HepG2 (cell line): ENCODE data around the gene ZNF207. TPM values are rescaled to one million over a fixed set of nuclear protein-coding genes. Genes with fewer than 3 reads are reported as not detected.

Experiments
- ATAC-seq: fragments of 200-7000 bp; cut with Tn5 transposase; 3 replicates; pipeline ENCODE4 v1.9.1; 2020; ENCODE audit warnings: mild to moderate bottlenecking, moderate library complexity
- BruUV-seq: library from RNA; stranded (reverse); fragments of 400-500 nt; replicated peaks from 2 replicates; lab custom pipeline; 2021; lab: Mats Ljungman, UMichigan
- CTCF ChIA-PET: fragments of 300-600 bp; formaldehyde crosslinking; extraction: SDS; loops from one replicate; lab custom pipeline; 2021; ENCODE audit warnings: low total read pairs, inconsistent platforms, low intra/inter-chr PET ratio; lab: Yijun Ruan, JAX
- POLR2A ChIA-PET: fragments of 350-600 bp; sonication (Branson Sonifier 250); formaldehyde crosslinking; loops from one replicate; lab custom pipeline; 2020; ENCODE audit warnings: antibody characterized with exemption, inconsistent platforms; lab: Yijun Ruan, JAX
- DNase-seq: peaks from one replicate; pipeline ENCODE4 v3.0.0-alpha.2; 2015; ENCODE audit warnings: low spot score
- FAIRE-seq: peaks from 3 replicates; lab custom pipeline; 2011; peaks lifted over from hg19 to GRCh38; lab: Jason Lieb, UNC
- H2AFZ ChIP-seq: one replicate; pipeline ENCODE4 v1.6.1; 2011; ENCODE audit warnings: low read length, inconsistent platforms
- H3K27ac ChIP-seq: fragments of 300-600 bp; 3 replicates; pipeline ENCODE4 v1.8.0; 2011; ENCODE audit warnings: mixed run types, mild to moderate bottlenecking, mixed read lengths, low read length, inconsistent platforms; ENCODE audit not compliant: insufficient read depth; ENCODE audit errors: extremely low read length
- H3K27me3 ChIP-seq, 2 experiments: fragments of 200-600 bp in 1 of 2; 2 replicates in 1 of 2; 3 replicates in 1 of 2; pipeline versions ENCODE4 v1.6.0 to v1.8.0; 2011; ENCODE audit warnings: low read length in 2 of 2, mild to moderate bottlenecking in 2 of 2, moderate library complexity in 2 of 2, inconsistent platforms in 1 of 2; ENCODE audit not compliant: insufficient read depth in 2 of 2, control insufficient read depth in 1 of 2
- H3K36me3 ChIP-seq, 2 experiments: fragments of 200-600 bp in 1 of 2; replicated peaks in 1 of 2; 2 replicates in 1 of 2; 3 replicates in 1 of 2; pipeline versions ENCODE4 v1.5.1 to v1.8.0; 2011; ENCODE audit warnings: low read length in 2 of 2, inconsistent platforms in 1 of 2; ENCODE audit not compliant: insufficient read depth in 2 of 2, control insufficient read depth in 1 of 2
- H3K4me1 ChIP-seq: 2 replicates; pipeline ENCODE4 v1.5.1; 2012; ENCODE audit warnings: low read length, inconsistent platforms; ENCODE audit not compliant: insufficient read depth
- H3K4me2 ChIP-seq: 2 replicates; pipeline ENCODE4 v1.6.0; 2011; ENCODE audit warnings: low read depth, low read length, inconsistent platforms
- H3K4me3 ChIP-seq, 3 experiments: fragments of 200-600 bp in 1 of 3; sonication (generic), shearing (Covaris generic) in 1 of 3; replicated peaks in 1 of 3; 2 replicates each; pipeline ENCODE4 v1.5.1; 2011 to 2016; ENCODE audit warnings: low read length in 3 of 3, inconsistent platforms in 2 of 3, low read depth in 2 of 3, mild to moderate bottlenecking in 2 of 3, control low read depth in 1 of 3, mixed read lengths in 1 of 3; ENCODE audit not compliant: insufficient read depth in 1 of 3
- H3K79me2 ChIP-seq: one replicate; pipeline ENCODE4 v1.6.1; 2011; ENCODE audit warnings: low read length, inconsistent platforms; ENCODE audit not compliant: insufficient read depth
- H3K9ac ChIP-seq: 2 replicates; pipeline ENCODE4 v1.6.0; 2011; ENCODE audit warnings: mild to moderate bottlenecking, low read depth, low read length, inconsistent platforms; ENCODE audit not compliant: insufficient read depth
- H3K9me3 ChIP-seq: 2 replicates; pipeline ENCODE4 v1.5.1; 2012; ENCODE audit warnings: mild to moderate bottlenecking, low read length
- H4K20me1 ChIP-seq: 2 replicates; pipeline ENCODE4 v1.6.0; 2011; ENCODE audit warnings: inconsistent platforms, mild to moderate bottlenecking, low read length, moderate library complexity; ENCODE audit not compliant: insufficient read depth
- RBM22 ChIP-seq: fragments of 200-400 bp; formaldehyde crosslinking; optimal IDR thresholded peaks from 2 replicates; pipeline ENCODE3; 2017; ENCODE audit warnings: mild to moderate bottlenecking, low read length, moderate library complexity
- WGBS: methylation state at CpG from one replicate; pipeline ENCODE4 v1.1.6; 2017; ENCODE audit warnings: low lambda C conversion rate; 5-methylcytosine and 5-hydroxymethylcytosine counted together
- in situ Hi-C: cut with HindIII; loops from 2 replicates; pipeline ENCODE4 v1.10.0; 2017; ENCODE audit warnings: low pct_unique_long_range_greater_than_20kb; ENCODE audit not compliant: extremely low pct_ligation_motif_present
- intact Hi-C: fragments of 100-400 bp; cut with micrococcal nuclease; formaldehyde crosslinking; loops from one replicate; pipeline ENCODE4 v1.10.0; 2022; ENCODE audit not compliant: unreplicated experiment
- polyA plus RNA-seq, 8 experiments: library from polyadenylated mRNA; depleted of rRNA in 3 of 8; stranded (reverse) in 7 of 8; unstranded in 1 of 8; fragments of >200 nt; fragmentation: Illumina TruSeq in 4 of 8; extraction: Trizol in 4 of 8; gene quantifications; 2 replicates each; pipeline versions ENCODE4 v1.2.1 to v1.2.3, GENCODE V29; 2011 to 2016; ENCODE audit warnings: low read depth in 4 of 8, missing spikeins in 1 of 8, mixed read lengths in 1 of 8; ENCODE audit not compliant: insufficient read depth in 1 of 8
- total RNA-seq, 5 experiments: library from RNA; depleted of rRNA; stranded (reverse); fragments of >200 nt; fragmentation: Illumina TruSeq; extraction: Trizol; gene quantifications; 2 replicates each; pipeline ENCODE4 v1.2.3, GENCODE V29; 2016; ENCODE audit warnings: low read depth in 1 of 5
- TF ChIP-seq, protein P1 (sequence below): sonication (generic); formaldehyde crosslinking; IDR thresholded peaks from 2 replicates; pipeline ENCODE4 v1.9.0; 2021; ENCODE audit warnings: mild to moderate bottlenecking, missing genetic modification reagents

Gene ZNF207
- total and polyA plus RNA-seq, 2 of the 13 experiments (the other 11 are each of a cell fraction or from before 2014, with no cell fraction given) = 150 to 164 TPM

DNA sequence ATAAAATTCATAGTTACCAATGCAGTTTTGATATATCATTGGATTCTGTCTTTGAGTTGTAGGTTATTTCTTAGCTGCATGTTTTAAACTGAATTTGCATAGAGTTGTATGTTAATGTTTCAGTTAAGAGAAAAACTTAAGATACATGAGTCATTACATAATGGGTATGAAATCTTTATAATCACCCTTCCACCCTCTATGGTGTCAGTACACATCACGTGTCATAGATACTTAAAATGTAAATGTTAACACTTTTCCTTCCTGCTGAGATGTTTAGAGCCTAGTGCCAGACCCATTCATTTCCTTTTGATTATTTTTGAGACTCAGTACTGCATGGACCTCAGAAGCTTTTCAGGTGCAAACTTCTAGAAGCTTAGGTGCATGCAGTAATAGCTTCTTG lies 20.5 kb downstream of the ZNF207 start:
- no peak overlapping the region for H3K27ac ChIP-seq
- H4K20me1 ChIP-seq = peaks cover 16% of the 10 kb centered on the region
- ChIA-PET CTCF (no interaction called here), POLR2A (interaction anchor here (1.5 kb wide), 1 partner anchor 19 kb away, joined by 4 read pairs; no protein-coding TSS in a partner anchor)
- no peaks in the 10 kb centered on the region for H3K9me3 ChIP-seq
- no peaks in the 10 kb centered on the region for H3K27me3 ChIP-seq
- intact Hi-C loops (no loop called here), in situ Hi-C loops (no loop called here)
- DNase-seq (no peak), FAIRE-seq (no peak), ATAC-seq (no peak)
- H3K4me3 ChIP-seq = no peak overlapping the region
- BruUV-seq = no TSS peak
- WGBS = 97% methylated on average over 1 of the region's 1 CpG
- peaks cover 18 to 88% of the 10 kb centered on the region in 2 experiments for H3K36me3 ChIP-seq
- H3K4me1 ChIP-seq = no peaks in the 10 kb centered on the region
- no peak overlapping the region for H3K4me2 ChIP-seq
- H3K9ac ChIP-seq = no peak overlapping the region
- peak; percentile 45 for TF ChIP-seq RBM22
- TF ChIP-seq, protein P1, sequence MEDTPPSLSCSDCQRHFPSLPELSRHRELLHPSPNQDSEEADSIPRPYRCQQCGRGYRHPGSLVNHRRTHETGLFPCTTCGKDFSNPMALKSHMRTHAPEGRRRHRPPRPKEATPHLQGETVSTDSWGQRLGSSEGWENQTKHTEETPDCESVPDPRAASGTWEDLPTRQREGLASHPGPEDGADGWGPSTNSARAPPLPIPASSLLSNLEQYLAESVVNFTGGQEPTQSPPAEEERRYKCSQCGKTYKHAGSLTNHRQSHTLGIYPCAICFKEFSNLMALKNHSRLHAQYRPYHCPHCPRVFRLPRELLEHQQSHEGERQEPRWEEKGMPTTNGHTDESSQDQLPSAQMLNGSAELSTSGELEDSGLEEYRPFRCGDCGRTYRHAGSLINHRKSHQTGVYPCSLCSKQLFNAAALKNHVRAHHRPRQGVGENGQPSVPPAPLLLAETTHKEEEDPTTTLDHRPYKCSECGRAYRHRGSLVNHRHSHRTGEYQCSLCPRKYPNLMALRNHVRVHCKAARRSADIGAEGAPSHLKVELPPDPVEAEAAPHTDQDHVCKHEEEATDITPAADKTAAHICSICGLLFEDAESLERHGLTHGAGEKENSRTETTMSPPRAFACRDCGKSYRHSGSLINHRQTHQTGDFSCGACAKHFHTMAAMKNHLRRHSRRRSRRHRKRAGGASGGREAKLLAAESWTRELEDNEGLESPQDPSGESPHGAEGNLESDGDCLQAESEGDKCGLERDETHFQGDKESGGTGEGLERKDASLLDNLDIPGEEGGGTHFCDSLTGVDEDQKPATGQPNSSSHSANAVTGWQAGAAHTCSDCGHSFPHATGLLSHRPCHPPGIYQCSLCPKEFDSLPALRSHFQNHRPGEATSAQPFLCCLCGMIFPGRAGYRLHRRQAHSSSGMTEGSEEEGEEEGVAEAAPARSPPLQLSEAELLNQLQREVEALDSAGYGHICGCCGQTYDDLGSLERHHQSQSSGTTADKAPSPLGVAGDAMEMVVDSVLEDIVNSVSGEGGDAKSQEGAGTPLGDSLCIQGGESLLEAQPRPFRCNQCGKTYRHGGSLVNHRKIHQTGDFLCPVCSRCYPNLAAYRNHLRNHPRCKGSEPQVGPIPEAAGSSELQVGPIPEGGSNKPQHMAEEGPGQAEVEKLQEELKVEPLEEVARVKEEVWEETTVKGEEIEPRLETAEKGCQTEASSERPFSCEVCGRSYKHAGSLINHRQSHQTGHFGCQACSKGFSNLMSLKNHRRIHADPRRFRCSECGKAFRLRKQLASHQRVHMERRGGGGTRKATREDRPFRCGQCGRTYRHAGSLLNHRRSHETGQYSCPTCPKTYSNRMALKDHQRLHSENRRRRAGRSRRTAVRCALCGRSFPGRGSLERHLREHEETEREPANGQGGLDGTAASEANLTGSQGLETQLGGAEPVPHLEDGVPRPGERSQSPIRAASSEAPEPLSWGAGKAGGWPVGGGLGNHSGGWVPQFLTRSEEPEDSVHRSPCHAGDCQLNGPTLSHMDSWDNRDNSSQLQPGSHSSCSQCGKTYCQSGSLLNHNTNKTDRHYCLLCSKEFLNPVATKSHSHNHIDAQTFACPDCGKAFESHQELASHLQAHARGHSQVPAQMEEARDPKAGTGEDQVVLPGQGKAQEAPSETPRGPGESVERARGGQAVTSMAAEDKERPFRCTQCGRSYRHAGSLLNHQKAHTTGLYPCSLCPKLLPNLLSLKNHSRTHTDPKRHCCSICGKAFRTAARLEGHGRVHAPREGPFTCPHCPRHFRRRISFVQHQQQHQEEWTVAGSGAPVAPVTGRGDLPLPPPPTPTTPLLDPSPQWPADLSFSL (CRISPR knock-in tag) = no peak
- H3K79me2 ChIP-seq = peaks cover 15% of the 10 kb centered on the region
- no peak overlapping the region for H2AFZ ChIP-seq
